OCI-LY7 (cell line): ENCODE measurements around the gene BMS1. TPM values are rescaled to one million over a fixed set of nuclear protein-coding genes. Genes with fewer than 3 reads are reported as not detected.

Experiments
- BruUV-seq: library from RNA; stranded (reverse); fragments of 400-500 nt; replicated peaks from 2 replicates; lab custom pipeline; 2021; lab: Mats Ljungman, UMichigan
- CTCF ChIA-PET: fragments of 300-600 bp; sonication (Branson Sonifier 250); formaldehyde crosslinking; loops from one replicate; lab custom pipeline; 2022; ENCODE audit warnings: antibody characterized with exemption; ENCODE audit not compliant: unreplicated experiment; lab: Charles Lee
- POLR2A ChIA-PET: fragments of 300-600 bp; sonication (Branson Sonifier 250); formaldehyde crosslinking; loops from one replicate; lab custom pipeline; 2022; ENCODE audit warnings: antibody characterized with exemption; lab: Charles Lee
- DNase-seq: peaks from one replicate; pipeline ENCODE4 v3.0.0-alpha.2; 2015; ENCODE audit warnings: low spot score
- H2AFZ ChIP-seq: fragments of 200-600 bp; sonication (generic), shearing (Covaris generic); 2 replicates; pipeline ENCODE4 v1.6.1; 2014; ENCODE audit warnings: mild to moderate bottlenecking, antibody characterized with exemption, low read length, moderate library complexity
- H3K27ac ChIP-seq: fragments of 200-600 bp; sonication (generic); 2 replicates; pipeline ENCODE4 v1.5.1; 2014; ENCODE audit warnings: mixed run types, low read depth, mild to moderate bottlenecking, moderate library complexity, low read length, inconsistent platforms; ENCODE audit not compliant: poor library complexity, severe bottlenecking
- H3K36me3 ChIP-seq: fragments of 200-600 bp; sonication (generic); 2 replicates; pipeline ENCODE4 v1.6.1; 2014; ENCODE audit warnings: mild to moderate bottlenecking, antibody characterized with exemption, low read length, moderate library complexity, mixed read lengths; ENCODE audit not compliant: insufficient read depth
- H3K4me1 ChIP-seq: fragments of 200-600 bp; sonication (generic); 2 replicates; pipeline ENCODE4 v1.5.1; 2014; ENCODE audit warnings: mild to moderate bottlenecking, low read length; ENCODE audit not compliant: insufficient read depth, poor library complexity, severe bottlenecking
- H3K4me2 ChIP-seq: fragments of 200-600 bp; sonication (generic); 2 replicates; pipeline ENCODE4 v1.6.1; 2014; ENCODE audit warnings: mild to moderate bottlenecking, low read length
- H3K4me3 ChIP-seq: fragments of 200-600 bp; sonication (generic); 2 replicates; pipeline ENCODE4 v1.5.1; 2014; ENCODE audit warnings: mild to moderate bottlenecking, low read depth, low read length; ENCODE audit not compliant: poor library complexity, severe bottlenecking
- H3K79me2 ChIP-seq: fragments of 200-600 bp; sonication (generic); 2 replicates; pipeline ENCODE4 v1.6.1; 2016; ENCODE audit warnings: low read depth, mild to moderate bottlenecking, low read length, moderate library complexity, mixed read lengths; ENCODE audit not compliant: insufficient read depth
- H3K9me2 ChIP-seq: fragments of 200-600 bp; sonication (generic); 2 replicates; pipeline ENCODE4 v1.6.1; 2016; ENCODE audit warnings: mild to moderate bottlenecking, low read length, mixed read lengths; ENCODE audit not compliant: insufficient read depth
- H3K9me3 ChIP-seq: fragments of 200-600 bp; sonication (generic); 2 replicates; pipeline ENCODE4 v1.6.1; 2014; ENCODE audit warnings: mild to moderate bottlenecking, mixed run types, low read length, mixed read lengths
- H4K20me1 ChIP-seq: fragments of 200-600 bp; sonication (generic); 2 replicates; pipeline ENCODE4 v1.6.1; 2014; ENCODE audit warnings: mild to moderate bottlenecking, antibody characterized with exemption, low read length, moderate library complexity, mixed read lengths; ENCODE audit not compliant: insufficient read depth
- CTCF ChIP-seq: fragments of 200-600 bp; sonication (generic); conservative IDR thresholded peaks from 2 replicates; pipeline ENCODE4 v1.5.1; 2014; ENCODE audit warnings: mild to moderate bottlenecking, antibody characterized with exemption, low read length, moderate library complexity, mixed read lengths
- EZH2phosphoT487 ChIP-seq: fragments of 200-600 bp; sonication (generic); IDR thresholded peaks from 2 replicates; pipeline ENCODE4 v1.6.1; 2018; ENCODE audit warnings: low read depth, borderline replicate concordance, mild to moderate bottlenecking, mixed run types, antibody characterized with exemption, low read length, moderate library complexity, mixed read lengths
- intact Hi-C: fragments of 100-400 bp; cut with micrococcal nuclease; formaldehyde crosslinking; loops from one replicate; pipeline ENCODE4 v1.10.0; 2022; ENCODE audit not compliant: unreplicated experiment
- total RNA-seq, 2 experiments: library from RNA; depleted of rRNA in 1 of 2; stranded (reverse); fragments of >200 nt in 1 of 2; shearing (Covaris generic) in 1 of 2; gene quantifications; 2 replicates each; pipeline ENCODE4 v1.2.3, GENCODE V29; 2014 to 2022

The BMS1 gene
- total RNA-seq, 2 experiments from 2014 or later: 14.9 to 20.2 TPM

- Histone ChIP-seq H3K36me3 (no peaks in the 10 kb centered on the region), H3K4me1 (no peaks in the 10 kb centered on the region), H4K20me1 (no peaks in the 10 kb centered on the region), H3K4me2 (no peak overlapping the region), H3K27ac (no peak overlapping the region), H3K4me3 (no peak overlapping the region), H2AFZ (no peak overlapping the region), H3K9me3 (0 out of 2 replicates have a peak, but pooled peaks cover 5% of the 10 kb centered on the region), H3K9me2 (no peaks in the 10 kb centered on the region), H3K79me2 (no peaks in the 10 kb centered on the region)
- TF ChIP-seq EZH2phosphoT487: no peak
- no peak for TF ChIP-seq CTCF
- no peak for DNase-seq
- intact Hi-C loops: no loop called here
- ChIA-PET CTCF (no interaction called here), POLR2A (no interaction called here)
- BruUV-seq: no TSS peak
These were observed 12.9 kb upstream of the BMS1 start for GRCh38 chr10:42769673-42770072.

- DNase-seq: no peak
- Histone ChIP-seq H3K4me3 (no peak overlapping the region), H2AFZ (no peak overlapping the region), H3K4me2 (no peak overlapping the region), H4K20me1 (no peaks in the 10 kb centered on the region), H3K79me2 (no peaks in the 10 kb centered on the region), H3K9me3 (0 out of 2 replicates have a peak, but pooled peaks cover 5% of the 10 kb centered on the region), H3K4me1 (peaks cover 8% of the 10 kb centered on the region), H3K9me2 (no peaks in the 10 kb centered on the region), H3K36me3 (no peaks in the 10 kb centered on the region), H3K27ac (no peak overlapping the region)
- CTCF ChIA-PET: no interaction called here
- no TSS peak for BruUV-seq
- intact Hi-C loops: no loop called here
- no peak for TF ChIP-seq EZH2phosphoT487
- TF ChIP-seq CTCF: no peak
- POLR2A ChIA-PET: no interaction called here
These were observed 5.9 kb upstream of the BMS1 start for GRCh38 chr10:42776681-42777080.

GRCh38 chr10:42780456-42780855, 2.1 kb upstream of the BMS1 start:
- Histone ChIP-seq H3K9me3 (no peaks in the 10 kb centered on the region), H3K79me2 (peaks cover 19% of the 10 kb centered on the region), H3K4me2 (no peak overlapping the region), H3K4me3 (no peak overlapping the region), H2AFZ (no peak overlapping the region), H3K4me1 (peaks cover 21% of the 10 kb centered on the region), H3K9me2 (no peaks in the 10 kb centered on the region), H3K36me3 (peaks cover 13% of the 10 kb centered on the region), H4K20me1 (peaks cover 6% of the 10 kb centered on the region; the same call in 1 of the 2 replicates), H3K27ac (no peak overlapping the region)
- no peak for DNase-seq
- intact Hi-C loops: no loop called here
- no peak for TF ChIP-seq CTCF
- POLR2A ChIA-PET: interaction anchor here (0.6 kb wide), 1 partner anchor 28 kb away, joined by 3 read pairs; no protein-coding TSS in a partner anchor
- BruUV-seq: no TSS peak
- CTCF ChIA-PET: no interaction called here
